ENCODE data around the gene CECR2. TPM values are rescaled to one million over a fixed set of nuclear protein-coding genes. Genes with fewer than 3 reads are reported as not detected.

Gene CECR2
- total and polyA plus RNA-seq, 2 of the 8 experiments (the other 6 are each of a cell fraction or from before 2014, with no cell fraction given) = 18.3 to 123 TPM

DNA sequence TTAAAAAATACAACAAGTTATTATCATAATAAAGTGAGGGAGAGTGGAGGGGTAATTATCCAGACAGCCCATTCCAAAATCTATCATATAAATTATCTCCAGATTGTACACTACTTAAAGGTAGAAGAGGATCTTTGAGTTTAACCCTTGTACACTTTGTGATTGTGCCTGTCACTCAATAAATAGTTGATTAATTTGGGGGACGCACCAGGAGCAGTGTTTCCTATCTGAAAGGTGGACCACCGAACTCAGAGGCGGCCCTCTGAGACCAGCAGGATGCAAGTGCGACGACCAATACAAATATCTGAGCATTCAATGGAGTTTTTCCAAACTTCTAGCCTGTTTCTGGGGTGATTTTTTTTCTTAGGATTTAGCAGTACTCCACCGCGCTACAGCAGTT is 1.1 kb upstream of the CECR2 start:
- Histone ChIP-seq H3K14ac (ENCODE audit: insufficient read length) (no peak overlapping the region), H3K23me2 (ENCODE audit: low read depth, low read length) (peaks cover 12% of the 10 kb centered on the region; the same call in 1 of the 2 replicates), H3K56ac (replicated peaks; ENCODE audit: insufficient read length, low read depth, low read length) (peak overlapping the region; percentile 92), H3K23ac (ENCODE audit: insufficient read length) (no peak overlapping the region), H4K91ac (replicated peaks; ENCODE audit: insufficient read length, low read length) (no peak overlapping the region), H3K36me3 (ENCODE audit: control insufficient read depth in 2 of 4, insufficient read depth in 4 of 4, low read length in 3 of 4) (no peaks in the 10 kb centered on the region), H2BK12ac (ENCODE audit: low read depth, low read length) (peak overlapping the region; percentile 53; the same call in 1 of the 2 replicates), H2AFZ (ENCODE audit: low read length) (no peak overlapping the region), H3K79me1 (ENCODE audit: low read depth, low read length) (0 out of 2 replicates have a peak, but pooled peaks cover 2% of the 10 kb centered on the region), H3K9me3 (ENCODE audit: insufficient read depth in 2 of 2, low read depth in 1 of 2, low read length in 1 of 2) (no peaks in the 10 kb centered on the region), H2AK5ac (ENCODE audit: low read depth, low read length) (no peak overlapping the region; the same call in 1 of the 2 replicates), H4K8ac (ENCODE audit: extremely low read depth, insufficient read depth, low read length) (no peak overlapping the region), H3K9ac (replicated peaks in 1 of 4; ENCODE audit: extremely low read depth in 1 of 4, low read depth in 3 of 4, low read length in 3 of 4) (peak overlapping the region in 3 of 4 experiments; percentile 83 to 93 (median 86); a peak in 6 of 7 replicates), H3K4me3 (ENCODE audit: extremely low read depth in 1 of 4, insufficient read depth in 2 of 4, low read depth in 3 of 4, low read length in 4 of 4) (peak overlapping the region; percentile 65 to 92 (median 81)), H3K4me2 (ENCODE audit: insufficient read depth in 1 of 2, low read depth in 2 of 2, low read length in 2 of 2) (peak overlapping the region; percentile 74 to 75), H4K5ac (ENCODE audit: insufficient read length, low read depth, low read length) (peak overlapping the region; percentile 20), H2BK5ac (ENCODE audit: low read depth, low read length) (peak overlapping the region; percentile 97), H3K79me2 (ENCODE audit: control insufficient read depth in 1 of 2, insufficient read depth in 2 of 2, low read length in 2 of 2) (peaks cover 34 to 49% of the 10 kb centered on the region in 2 experiments), H3K4me1 (replicated peaks in 1 of 4; ENCODE audit: control insufficient read depth in 3 of 4, insufficient read depth in 4 of 4, low read length in 3 of 4) (peaks cover 0 to 13% (median 4%) of the 10 kb centered on the region in 4 experiments; a peak in 5 of 7 replicates), H3K18ac (ENCODE audit: extremely low read depth, low read length) (peak overlapping the region; percentile 9; the same call in 1 of the 2 replicates), H2BK15ac (ENCODE audit: low read length) (no peak overlapping the region), H4K20me1 (replicated peaks in 1 of 2; ENCODE audit: control insufficient read depth in 1 of 2, insufficient read depth in 2 of 2, low read length in 2 of 2) (no peaks in the 10 kb centered on the region), H2BK20ac (ENCODE audit: low read length) (no peak overlapping the region), H2BK120ac (replicated peaks; ENCODE audit: low read depth, low read length) (peak overlapping the region; percentile 56), H3K27ac (ENCODE audit: low read depth, low read length) (peak overlapping the region; percentile 91), H3K4ac (replicated peaks; ENCODE audit: insufficient read length, low read depth, low read length) (no peak overlapping the region), H3K27me3 (replicated peaks in 1 of 4; ENCODE audit: control insufficient read depth in 3 of 4, extremely low read depth in 1 of 4, insufficient read depth in 3 of 4, low read length in 3 of 4) (no peaks in the 10 kb centered on the region)
- ChIA-PET CTCF (ENCODE audit: partially characterized antibody) (interaction anchor here (1.0 to 4.4 kb wide), 11 partner anchors 48 to 196 kb away, joined by 3 to 22 read pairs (median 4); no protein-coding TSS in a partner anchor), POLR2A (ENCODE audit: partially characterized antibody) (interaction anchor here (0.7 to 4.5 kb wide), 27 partner anchors 9 to 134 kb away, joined by 3 to 41 read pairs (median 4); no protein-coding TSS in a partner anchor)
- DNase-seq (ENCODE audit: low read depth in 1 of 2, low spot score in 2 of 2) (no peak), FAIRE-seq (no peak)
- 3% methylated on average over 7 of the region's 7 CpGs; no CpG with 5 or more reads in 1 of the 2 experiments for WGBS, 2 experiments (ENCODE audit: extremely low coverage in 1 of 2, insufficient coverage in 1 of 2, insufficient read length in 1 of 2, insufficient replicate concordance in 2 of 2, low coverage in 1 of 2, low lambda C conversion rate in 2 of 2, missing lambda C conversion rate in 1 of 2)
